ENCODE results near the gene KCTD19. TPM values are rescaled to one million over a fixed set of nuclear protein-coding genes. Genes with fewer than 3 reads are reported as not detected.

The KCTD19 gene
- total RNA-seq, 2 donors from 2014 or later, result 7.0 TPM; not detected in 1

DNA sequence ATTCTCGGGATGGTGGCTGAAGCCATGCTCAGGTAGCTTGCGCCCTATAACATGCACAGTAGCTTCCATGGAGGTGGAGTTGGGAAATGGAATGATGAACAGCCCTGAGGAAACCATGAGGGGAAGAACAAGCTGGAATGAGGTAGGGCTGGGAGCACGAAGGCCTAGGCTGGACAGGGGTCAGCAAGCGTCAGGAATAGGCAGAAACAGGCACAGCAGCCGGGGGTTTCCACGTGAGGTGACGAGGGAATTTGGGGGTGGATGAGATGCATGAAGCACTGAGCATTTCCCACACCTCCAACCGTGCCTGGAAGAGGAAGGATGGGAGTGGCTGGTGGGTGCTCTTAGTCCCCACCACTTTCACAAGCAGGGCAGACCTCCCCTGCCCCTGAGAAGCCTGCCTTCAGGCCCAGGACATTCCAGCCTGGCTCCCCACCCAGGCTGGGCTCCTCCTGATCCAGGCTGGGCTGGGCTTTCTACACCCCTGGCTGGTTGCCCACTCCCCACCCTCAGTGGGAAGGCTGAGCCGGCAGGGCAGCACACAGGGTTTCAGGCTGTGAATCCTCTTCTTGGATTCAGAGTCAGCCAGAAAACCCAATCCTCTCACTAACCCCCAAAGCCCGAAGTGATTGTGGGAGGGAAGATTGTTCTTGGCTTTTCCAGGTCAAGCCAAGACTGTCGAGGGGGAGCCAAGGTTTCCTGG, 25.3 kb downstream of the KCTD19 start:
- DNase-seq (ENCODE audit: low spot score), result peak; percentile 39
- Histone ChIP-seq H3K4me1 (replicated peaks) (peaks cover 8% of the 10 kb centered on the region), H3K4me3 (no peak overlapping the region), H3K9me3 (no peaks in the 10 kb centered on the region), H3K36me3 (no peaks in the 10 kb centered on the region), H3K27me3 (replicated peaks; ENCODE audit: insufficient read depth) (no peaks in the 10 kb centered on the region), H3K27ac (peak overlapping the region; percentile 3 to 62)
- intact Hi-C loops (cut with DNase I), result no loop called here
- TF ChIP-seq POLR2AphosphoS5 (IDR thresholded peaks at IDR 0.05) (peak; percentile 12), POLR2A (IDR thresholded peaks at IDR 0.05) (no peak)
- TF ChIP-seq, protein P1, sequence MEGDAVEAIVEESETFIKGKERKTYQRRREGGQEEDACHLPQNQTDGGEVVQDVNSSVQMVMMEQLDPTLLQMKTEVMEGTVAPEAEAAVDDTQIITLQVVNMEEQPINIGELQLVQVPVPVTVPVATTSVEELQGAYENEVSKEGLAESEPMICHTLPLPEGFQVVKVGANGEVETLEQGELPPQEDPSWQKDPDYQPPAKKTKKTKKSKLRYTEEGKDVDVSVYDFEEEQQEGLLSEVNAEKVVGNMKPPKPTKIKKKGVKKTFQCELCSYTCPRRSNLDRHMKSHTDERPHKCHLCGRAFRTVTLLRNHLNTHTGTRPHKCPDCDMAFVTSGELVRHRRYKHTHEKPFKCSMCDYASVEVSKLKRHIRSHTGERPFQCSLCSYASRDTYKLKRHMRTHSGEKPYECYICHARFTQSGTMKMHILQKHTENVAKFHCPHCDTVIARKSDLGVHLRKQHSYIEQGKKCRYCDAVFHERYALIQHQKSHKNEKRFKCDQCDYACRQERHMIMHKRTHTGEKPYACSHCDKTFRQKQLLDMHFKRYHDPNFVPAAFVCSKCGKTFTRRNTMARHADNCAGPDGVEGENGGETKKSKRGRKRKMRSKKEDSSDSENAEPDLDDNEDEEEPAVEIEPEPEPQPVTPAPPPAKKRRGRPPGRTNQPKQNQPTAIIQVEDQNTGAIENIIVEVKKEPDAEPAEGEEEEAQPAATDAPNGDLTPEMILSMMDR (IDR thresholded peaks at IDR 0.05), result no peak
- 52% methylated on average over 11 of the region's 11 CpGs for WGBS

DNA sequence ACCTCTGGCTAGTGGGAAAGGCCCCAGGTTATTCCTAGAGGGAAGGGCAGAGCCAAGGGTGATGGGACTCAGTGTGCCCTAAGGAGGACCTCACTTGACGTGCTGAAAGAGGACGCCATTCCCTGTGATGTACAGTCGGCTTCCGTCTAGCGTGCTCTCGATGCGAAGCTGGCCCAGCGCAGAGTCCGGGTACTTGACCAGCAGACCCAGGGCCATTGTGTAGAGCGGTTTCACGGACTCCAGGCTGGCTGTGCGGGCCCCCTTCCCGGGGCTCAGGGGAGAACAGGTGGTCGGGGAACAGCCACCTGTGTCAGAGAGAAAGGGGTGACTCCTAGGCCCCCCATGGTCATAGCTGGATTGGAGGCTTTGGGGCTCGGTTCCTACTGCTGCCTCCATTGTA, 27.3 kb downstream of the KCTD19 start:
- H3K27me3 ChIP-seq (replicated peaks; ENCODE audit: insufficient read depth), result no peaks in the 10 kb centered on the region
- TF ChIP-seq, protein P1 (IDR thresholded peaks at IDR 0.05), result no peak
- no peak for TF ChIP-seq POLR2AphosphoS5 (IDR thresholded peaks at IDR 0.05)
- TF ChIP-seq POLR2A (IDR thresholded peaks at IDR 0.05), result no peak
- no peaks in the 10 kb centered on the region for H3K9me3 ChIP-seq
- H3K27ac ChIP-seq, result no peak overlapping the region
- peaks cover 8% of the 10 kb centered on the region for H3K4me1 ChIP-seq (replicated peaks)
- WGBS, result 94% methylated on average over 15 of the region's 15 CpGs
- intact Hi-C loops (cut with DNase I), result no loop called here
- no peaks in the 10 kb centered on the region for H3K36me3 ChIP-seq
- no peak overlapping the region for H3K4me3 ChIP-seq
- DNase-seq (ENCODE audit: low spot score), result no peak

DNA sequence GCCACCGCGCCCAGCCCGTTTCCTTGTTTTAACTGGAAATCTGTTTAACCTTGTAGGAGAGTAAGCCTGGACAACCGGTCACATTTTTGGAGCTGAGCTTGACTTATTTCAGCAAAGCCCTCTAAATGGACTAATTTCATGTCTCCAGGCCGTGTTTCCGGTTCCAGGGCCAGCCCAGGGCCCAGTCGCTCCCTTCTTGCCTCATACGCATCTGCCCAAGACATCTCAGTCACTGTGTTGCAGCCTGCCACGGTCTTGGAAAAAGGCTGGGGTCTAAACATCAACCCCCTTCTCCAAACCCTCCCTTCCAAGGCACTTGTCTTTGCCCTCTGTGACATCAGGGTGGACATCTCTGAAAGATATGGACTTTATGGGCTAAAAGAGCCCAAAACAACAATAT, 28.3 kb downstream of the KCTD19 start:
- Histone ChIP-seq H3K36me3 (no peaks in the 10 kb centered on the region), H3K9me3 (no peaks in the 10 kb centered on the region), H3K27ac (no peak overlapping the region), H3K27me3 (replicated peaks; ENCODE audit: insufficient read depth) (no peaks in the 10 kb centered on the region), H3K4me1 (replicated peaks) (peaks cover 8% of the 10 kb centered on the region), H3K4me3 (no peak overlapping the region)
- DNase-seq (ENCODE audit: low spot score), result no peak
- TF ChIP-seq POLR2AphosphoS5 (IDR thresholded peaks at IDR 0.05), result no peak
- TF ChIP-seq, protein P1 (IDR thresholded peaks at IDR 0.05), result no peak
- no peak for TF ChIP-seq POLR2A (IDR thresholded peaks at IDR 0.05)
- 94% methylated on average over 9 of the region's 9 CpGs for WGBS
- intact Hi-C loops (cut with DNase I), result no loop called here

DNA sequence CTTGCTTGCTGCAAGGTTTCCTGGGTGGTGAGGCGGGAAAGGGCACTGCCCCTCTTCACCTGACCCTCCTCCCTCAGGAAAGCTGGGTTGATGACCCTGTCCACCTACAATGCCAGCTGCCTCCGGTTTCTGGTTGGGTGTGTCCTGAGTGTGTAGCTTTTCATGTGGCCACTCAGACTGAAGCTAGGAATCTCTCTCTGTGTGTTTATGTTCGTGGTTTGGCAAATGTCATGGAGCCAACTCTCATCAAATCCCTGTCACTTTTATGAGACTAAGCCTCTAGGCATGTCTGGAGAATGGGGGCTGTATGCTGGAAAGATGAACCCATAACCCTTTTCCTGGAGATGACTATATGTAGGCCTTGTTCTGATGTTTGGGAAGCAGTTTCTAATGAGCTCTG, 30.1 kb downstream of the KCTD19 start:
- H3K4me3 ChIP-seq, result no peak overlapping the region
- intact Hi-C loops (cut with DNase I), result no loop called here
- no peaks in the 10 kb centered on the region for H3K9me3 ChIP-seq
- TF ChIP-seq POLR2A (IDR thresholded peaks at IDR 0.05), result no peak
- no peak for TF ChIP-seq POLR2AphosphoS5 (IDR thresholded peaks at IDR 0.05)
- TF ChIP-seq, protein P1 (IDR thresholded peaks at IDR 0.05), result no peak
- no peaks in the 10 kb centered on the region for H3K27me3 ChIP-seq (replicated peaks; ENCODE audit: insufficient read depth)
- WGBS, result 35% methylated on average over 3 of the region's 3 CpGs
- no peak for DNase-seq (ENCODE audit: low spot score)
- H3K36me3 ChIP-seq, result no peaks in the 10 kb centered on the region
- H3K27ac ChIP-seq, result no peak overlapping the region
- no peaks in the 10 kb centered on the region for H3K4me1 ChIP-seq (replicated peaks)

DNA sequence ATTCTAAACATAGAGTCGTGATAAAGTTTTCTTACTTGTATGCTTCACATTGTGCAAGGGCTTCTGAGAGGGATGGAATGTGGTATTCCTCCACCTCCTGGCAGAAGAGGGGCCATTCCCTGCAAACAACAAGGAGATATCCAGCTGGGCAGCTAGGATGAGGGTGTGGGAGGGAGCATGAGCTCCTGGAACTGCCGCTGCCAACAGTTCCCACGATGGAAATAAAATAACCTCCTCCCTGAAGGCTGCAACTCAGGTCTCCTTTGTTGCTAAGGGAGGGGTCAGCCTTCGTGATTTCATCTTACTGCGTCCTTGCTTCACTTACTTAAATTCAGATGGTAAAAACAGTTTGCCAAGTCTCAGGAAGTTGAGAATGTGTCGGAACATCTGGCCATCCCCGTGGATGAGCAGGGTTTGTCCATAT, 31.6 kb downstream of the KCTD19 start:
- Histone ChIP-seq H3K4me1 (replicated peaks) (no peaks in the 10 kb centered on the region), H3K9me3 (no peaks in the 10 kb centered on the region), H3K27me3 (replicated peaks; ENCODE audit: insufficient read depth) (no peaks in the 10 kb centered on the region), H3K36me3 (no peaks in the 10 kb centered on the region), H3K27ac (no peak overlapping the region), H3K4me3 (no peak overlapping the region)
- WGBS, result 69% methylated on average over 7 of the region's 7 CpGs
- no peak for TF ChIP-seq POLR2AphosphoS5 (IDR thresholded peaks at IDR 0.05)
- TF ChIP-seq POLR2A (IDR thresholded peaks at IDR 0.05), result no peak
- TF ChIP-seq, protein P1 (IDR thresholded peaks at IDR 0.05), result no peak
- no peak for DNase-seq (ENCODE audit: low spot score)
- intact Hi-C loops (cut with DNase I), result no loop called here

Data from prostate gland (tissue), 2 donors.